Measurements from ENCODE around the gene TPPP2.

The TPPP2 gene

GRCh38 chr14:21050597-21050996 lies 20.6 kb downstream of the TPPP2 start:
- no peak overlapping the region for H3K9ac ChIP-seq (ENCODE audit: low read depth, low read length)

GRCh38 chr14:21053184-21054122 lies 23.4 kb downstream of the TPPP2 start:
- Histone ChIP-seq H3K36me3 (ENCODE audit: control insufficient read depth, insufficient read depth, low read length) (no peaks in the 10 kb centered on the region), H3K4me1 (ENCODE audit: control insufficient read depth, insufficient read depth, low read length) (peaks cover 9% of the 10 kb centered on the region), H3K9me3 (ENCODE audit: control insufficient read depth, insufficient read depth, low read length) (no peaks in the 10 kb centered on the region), H3K4me3 (ENCODE audit: low read depth, low read length) (no peak overlapping the region), H3K27ac (ENCODE audit: low read depth, low read length) (no peak overlapping the region), H3K9ac (ENCODE audit: low read depth, low read length) (no peak overlapping the region), H3K27me3 (ENCODE audit: control insufficient read depth, insufficient read depth, low read length) (no peaks in the 10 kb centered on the region; the same call in 1 of the 2 replicates)

More at GRCh38 chr14:21050597-21050996, 20.6 kb downstream of the TPPP2 start:
- Histone ChIP-seq H3K36me3 (ENCODE audit: control insufficient read depth, insufficient read depth, low read length) (no peaks in the 10 kb centered on the region), H3K4me1 (ENCODE audit: control insufficient read depth, insufficient read depth, low read length) (0 out of 2 replicates have a peak, but pooled peaks cover 4% of the 10 kb centered on the region), H3K27me3 (ENCODE audit: control insufficient read depth, insufficient read depth, low read length) (no peaks in the 10 kb centered on the region), H3K4me3 (ENCODE audit: low read depth, low read length) (no peak overlapping the region), H3K9me3 (ENCODE audit: control insufficient read depth, insufficient read depth, low read length) (no peaks in the 10 kb centered on the region), H3K27ac (ENCODE audit: low read depth, low read length) (no peak overlapping the region)

GRCh38 chr14:21054123-21054767 lies 24.2 kb downstream of the TPPP2 start:
- H3K27ac ChIP-seq (ENCODE audit: low read depth, low read length), result no peak overlapping the region
- no peaks in the 10 kb centered on the region for H3K9me3 ChIP-seq (ENCODE audit: control insufficient read depth, insufficient read depth, low read length)
- no peaks in the 10 kb centered on the region; the same call in 1 of the 2 replicates for H3K27me3 ChIP-seq (ENCODE audit: control insufficient read depth, insufficient read depth, low read length)
- peaks cover 9% of the 10 kb centered on the region for H3K4me1 ChIP-seq (ENCODE audit: control insufficient read depth, insufficient read depth, low read length)
- no peak overlapping the region for H3K9ac ChIP-seq (ENCODE audit: low read depth, low read length)
- H3K36me3 ChIP-seq (ENCODE audit: control insufficient read depth, insufficient read depth, low read length), result no peaks in the 10 kb centered on the region
- no peak overlapping the region for H3K4me3 ChIP-seq (ENCODE audit: low read depth, low read length)

- Histone ChIP-seq H3K27me3 (ENCODE audit: control insufficient read depth, insufficient read depth, low read length) (no peaks in the 10 kb centered on the region; the same call in 1 of the 2 replicates), H3K4me3 (ENCODE audit: low read depth, low read length) (no peak overlapping the region), H3K4me1 (ENCODE audit: control insufficient read depth, insufficient read depth, low read length) (peaks cover 9% of the 10 kb centered on the region), H3K27ac (ENCODE audit: low read depth, low read length) (no peak overlapping the region), H3K9me3 (ENCODE audit: control insufficient read depth, insufficient read depth, low read length) (no peaks in the 10 kb centered on the region), H3K9ac (ENCODE audit: low read depth, low read length) (no peak overlapping the region), H3K36me3 (ENCODE audit: control insufficient read depth, insufficient read depth, low read length) (no peaks in the 10 kb centered on the region)
Measured at GRCh38 chr14:21054768-21055145, 24.7 kb downstream of the TPPP2 start.

- Histone ChIP-seq H3K9me3 (ENCODE audit: control insufficient read depth, insufficient read depth, low read length) (no peaks in the 10 kb centered on the region), H3K27ac (ENCODE audit: low read depth, low read length) (no peak overlapping the region)
Measured at GRCh38 chr14:21055432-21056117, 25.6 kb downstream of the TPPP2 start.

GRCh38 chr14:21056520-21057163 lies 26.6 kb downstream of the TPPP2 start:
- no peaks in the 10 kb centered on the region for H3K36me3 ChIP-seq (ENCODE audit: control insufficient read depth, insufficient read depth, low read length)
- H3K4me3 ChIP-seq (ENCODE audit: low read depth, low read length), result no peak overlapping the region
- H3K4me1 ChIP-seq (ENCODE audit: control insufficient read depth, insufficient read depth, low read length), result peaks cover 9% of the 10 kb centered on the region
- no peak overlapping the region for H3K27ac ChIP-seq (ENCODE audit: low read depth, low read length)
- H3K9me3 ChIP-seq (ENCODE audit: control insufficient read depth, insufficient read depth, low read length), result no peaks in the 10 kb centered on the region
- H3K27me3 ChIP-seq (ENCODE audit: control insufficient read depth, insufficient read depth, low read length), result no peaks in the 10 kb centered on the region; the same call in 1 of the 2 replicates
- no peak overlapping the region for H3K9ac ChIP-seq (ENCODE audit: low read depth, low read length)

More at GRCh38 chr14:21055432-21056117, 25.6 kb downstream of the TPPP2 start:
- Histone ChIP-seq H3K36me3 (ENCODE audit: control insufficient read depth, insufficient read depth, low read length) (no peaks in the 10 kb centered on the region), H3K9ac (ENCODE audit: low read depth, low read length) (no peak overlapping the region), H3K27me3 (ENCODE audit: control insufficient read depth, insufficient read depth, low read length) (no peaks in the 10 kb centered on the region; the same call in 1 of the 2 replicates), H3K4me1 (ENCODE audit: control insufficient read depth, insufficient read depth, low read length) (peaks cover 9% of the 10 kb centered on the region), H3K4me3 (ENCODE audit: low read depth, low read length) (no peak overlapping the region)

- no peak within 1 kb of the TSS for H3K4me3 ChIP-seq (ENCODE audit: low read depth, low read length)
- no peak within 1 kb of the TSS for H3K9ac ChIP-seq (ENCODE audit: low read depth, low read length)
- H3K27ac ChIP-seq (ENCODE audit: low read depth, low read length), result no peak within 1 kb of the TSS
- H3K9me3 ChIP-seq (ENCODE audit: control insufficient read depth, insufficient read depth, low read length), result no peaks in the 10 kb centered on the region
- no peaks in the 10 kb centered on the region for H3K36me3 ChIP-seq (ENCODE audit: control insufficient read depth, insufficient read depth, low read length)
- peaks cover 9% of the 10 kb centered on the region for H3K4me1 ChIP-seq (ENCODE audit: control insufficient read depth, insufficient read depth, low read length)
- no peaks in the 10 kb centered on the region; the same call in 1 of the 2 replicates for H3K27me3 ChIP-seq (ENCODE audit: control insufficient read depth, insufficient read depth, low read length)
Measured at GRCh38 chr14:21057803-21058675, 28.0 kb downstream of the TPPP2 start, which contains the start of gene RNASE8. RNASE8 (plus strand) TSS chr14:21057822; CDS start chr14:21057893, 71 bp downstream.

GRCh38 chr14:21058903-21059302 lies 28.9 kb downstream of the TPPP2 start:
- peaks cover 17% of the 10 kb centered on the region for H3K4me1 ChIP-seq (ENCODE audit: control insufficient read depth, insufficient read depth, low read length)
- H3K9ac ChIP-seq (ENCODE audit: low read depth, low read length), result no peak overlapping the region
- no peaks in the 10 kb centered on the region for H3K9me3 ChIP-seq (ENCODE audit: control insufficient read depth, insufficient read depth, low read length)
- no peaks in the 10 kb centered on the region for H3K36me3 ChIP-seq (ENCODE audit: control insufficient read depth, insufficient read depth, low read length)
- H3K27me3 ChIP-seq (ENCODE audit: control insufficient read depth, insufficient read depth, low read length), result no peaks in the 10 kb centered on the region; the same call in 1 of the 2 replicates
- no peak overlapping the region for H3K27ac ChIP-seq (ENCODE audit: low read depth, low read length)
- H3K4me3 ChIP-seq (ENCODE audit: low read depth, low read length), result no peak overlapping the region

- Histone ChIP-seq H3K4me1 (ENCODE audit: control insufficient read depth, insufficient read depth, low read length) (peaks cover 18% of the 10 kb centered on the region), H3K27ac (ENCODE audit: low read depth, low read length) (no peak overlapping the region), H3K4me3 (ENCODE audit: low read depth, low read length) (no peak overlapping the region), H3K9ac (ENCODE audit: low read depth, low read length) (no peak overlapping the region), H3K36me3 (ENCODE audit: control insufficient read depth, insufficient read depth, low read length) (no peaks in the 10 kb centered on the region), H3K27me3 (ENCODE audit: control insufficient read depth, insufficient read depth, low read length) (no peaks in the 10 kb centered on the region; the same call in 1 of the 2 replicates), H3K9me3 (ENCODE audit: control insufficient read depth, insufficient read depth, low read length) (no peaks in the 10 kb centered on the region)
Measured at GRCh38 chr14:21059842-21060613, 30.0 kb downstream of the TPPP2 start.

All from HUES48 (cell line).